Skeletal muscle cell (primary cell): ENCODE measurements around the gene SLC27A4.
A peak's percentile ranks its signal among the peaks of the same experiment; 100 is the strongest.

Source experiments
- DNase-seq: peaks from one replicate; pipeline ENCODE4 v3.0.0-alpha.2; 2010; ENCODE audit warnings: low read depth
- H3K4me3 ChIP-seq: 2 replicates; pipeline ENCODE4 v1.5.1; 2011; ENCODE audit warnings: low read depth, mild to moderate bottlenecking, control low read depth, low read length, moderate library complexity

The SLC27A4 gene

DNA sequence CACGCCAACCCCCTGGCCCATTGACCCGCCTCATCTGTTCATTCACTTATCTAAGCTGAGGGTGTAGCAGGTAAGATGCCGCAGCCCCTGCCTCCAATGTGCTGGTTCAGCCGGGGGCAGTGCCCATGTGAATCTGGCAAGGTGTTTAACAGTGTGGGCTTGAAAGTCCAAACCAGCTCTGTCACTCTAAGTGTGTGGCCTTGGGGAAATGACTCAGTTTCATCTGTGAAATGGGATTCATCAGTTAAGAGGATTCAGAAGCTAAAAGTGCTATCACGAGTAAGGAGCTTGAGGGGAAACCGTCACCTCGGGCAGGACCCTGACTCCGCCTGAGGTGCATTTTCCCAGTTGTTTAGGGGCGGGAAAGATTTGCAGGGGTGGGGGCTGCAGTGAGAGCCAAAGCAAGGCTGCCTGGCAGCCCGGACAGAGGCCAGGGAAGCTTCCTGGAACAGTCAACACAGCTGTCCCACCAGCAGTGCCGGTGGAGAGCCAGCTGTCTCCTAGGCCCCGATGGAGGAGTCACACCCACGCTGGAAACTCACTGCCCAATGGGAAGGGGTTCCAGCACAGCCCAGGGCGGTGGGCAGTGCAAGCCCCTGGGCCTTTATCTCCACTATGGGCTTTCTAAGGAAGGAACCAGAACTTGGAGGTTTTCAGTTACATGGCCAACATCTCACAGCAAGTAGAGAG lies 21.1 kb downstream of the SLC27A4 start:
- no peak for DNase-seq
- H3K4me3 ChIP-seq = peak overlapping the region; percentile 47

DNA sequence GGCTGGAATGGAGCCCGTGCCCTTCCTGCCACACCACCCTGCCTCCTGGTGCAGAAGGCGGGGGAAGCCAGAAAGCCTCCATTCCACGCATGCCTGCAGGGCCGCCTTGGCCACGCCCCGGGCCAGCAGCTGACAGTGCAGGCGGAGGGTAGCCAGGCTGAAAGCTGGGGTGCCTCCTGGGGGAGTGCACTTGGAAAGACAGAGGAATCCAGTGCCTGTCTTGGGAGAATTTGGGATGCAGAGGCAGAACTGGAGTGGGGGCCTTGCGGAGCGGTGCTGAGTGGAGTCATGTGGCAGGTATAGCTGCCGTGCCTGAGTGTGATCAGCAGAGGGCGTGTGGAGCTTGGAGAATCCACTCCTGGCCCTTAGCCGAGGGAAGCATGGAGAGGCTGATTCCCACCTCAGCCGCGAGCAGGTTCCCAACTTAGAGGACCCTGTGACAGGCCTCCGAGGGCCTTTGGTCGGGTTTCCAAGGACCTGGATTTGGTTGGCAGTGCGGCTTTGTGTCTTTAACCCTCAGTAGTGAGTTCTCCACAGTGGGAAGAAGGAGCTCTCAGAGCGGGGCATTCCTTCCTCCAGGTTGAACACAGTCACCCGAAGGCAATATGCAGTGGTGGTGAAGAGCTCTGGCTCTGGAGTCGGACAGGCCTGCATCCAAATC lies 21.8 kb downstream of the SLC27A4 start:
- peak; percentile 53 for DNase-seq
- H3K4me3 ChIP-seq = peak overlapping the region; percentile 47

- H3K4me3 ChIP-seq = no peak overlapping the region
- DNase-seq = no peak
Measured at GRCh38 chr9:128362774-128363173, 22.4 kb downstream of the SLC27A4 start.

DNA sequence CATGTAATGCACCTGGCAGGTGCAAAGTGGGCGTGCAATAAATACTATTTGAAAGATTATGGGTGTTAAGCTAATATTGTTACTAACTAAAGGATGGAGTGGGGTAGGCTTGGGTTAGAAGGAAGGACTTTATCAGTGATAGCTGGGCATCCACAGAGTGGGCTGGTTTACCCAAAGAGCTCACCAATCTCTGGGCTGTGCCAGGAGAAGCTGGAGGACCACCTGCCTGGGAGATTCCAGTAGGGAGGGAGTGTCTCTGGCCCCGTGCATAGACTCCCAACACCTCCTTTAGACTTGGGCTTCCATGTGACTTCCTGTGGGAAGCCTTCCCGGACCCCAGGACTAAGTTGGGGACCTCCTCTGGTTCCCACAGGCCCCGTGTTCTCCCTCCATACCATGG lies 25.2 kb downstream of the SLC27A4 start:
- no peak overlapping the region for H3K4me3 ChIP-seq

DNA sequence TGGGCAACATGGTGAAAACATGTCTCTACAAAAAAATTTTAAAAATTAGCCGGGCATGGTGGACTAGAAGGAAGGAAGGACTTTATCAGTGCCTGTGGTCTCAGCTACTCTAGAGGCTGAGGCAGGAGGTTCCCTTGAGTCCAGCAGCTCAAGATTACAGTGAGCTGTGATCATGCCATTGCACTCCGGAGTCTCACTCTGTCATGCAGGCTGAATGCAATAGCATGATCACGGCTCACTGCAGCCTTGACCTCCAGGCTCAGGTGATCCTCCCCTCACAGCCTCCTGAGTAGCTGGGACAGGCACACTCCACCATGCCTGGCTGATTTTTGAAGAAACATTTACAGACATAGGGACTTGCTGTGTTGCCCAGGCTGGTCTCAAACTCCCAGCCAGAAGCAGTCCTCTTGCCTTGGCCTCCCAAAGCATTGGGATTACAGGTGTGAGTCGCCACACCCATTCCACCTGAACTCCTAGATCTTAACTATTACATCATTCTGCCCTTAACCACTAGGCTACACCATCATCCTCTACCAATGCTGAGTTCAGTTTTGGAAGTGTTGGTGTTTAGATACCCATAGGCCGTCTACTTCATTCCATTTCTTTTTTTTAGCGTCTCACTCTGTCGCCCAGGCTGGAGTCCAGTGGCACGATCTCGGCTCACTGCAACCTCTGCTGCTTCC lies 28.8 kb downstream of the SLC27A4 start:
- DNase-seq = no peak
- no peak overlapping the region for H3K4me3 ChIP-seq

More for the DNA sequence above, 25.2 kb downstream of the SLC27A4 start:
- DNase-seq = no peak

DNA sequence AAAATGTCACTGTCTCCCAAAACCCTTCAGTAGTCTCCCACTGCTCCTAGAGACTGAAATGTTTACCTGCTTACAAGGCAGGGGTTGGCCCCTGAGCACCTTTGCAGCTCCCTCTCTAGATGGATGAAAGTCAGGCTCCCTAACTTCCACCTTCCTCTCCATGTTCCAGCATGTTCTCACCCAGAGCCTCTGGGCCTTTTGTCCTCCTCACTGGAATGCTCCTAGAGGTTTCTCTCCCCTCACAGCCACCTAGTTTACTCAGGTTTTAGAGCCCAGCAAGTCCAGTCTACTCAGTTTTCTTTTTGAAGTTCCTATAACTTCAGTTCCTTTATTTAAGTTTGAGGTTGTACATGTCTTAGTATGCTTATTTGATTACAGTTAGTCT lies 30.0 kb downstream of the SLC27A4 start:
- peak overlapping the region; percentile 97 for H3K4me3 ChIP-seq
- no peak for DNase-seq

DNA sequence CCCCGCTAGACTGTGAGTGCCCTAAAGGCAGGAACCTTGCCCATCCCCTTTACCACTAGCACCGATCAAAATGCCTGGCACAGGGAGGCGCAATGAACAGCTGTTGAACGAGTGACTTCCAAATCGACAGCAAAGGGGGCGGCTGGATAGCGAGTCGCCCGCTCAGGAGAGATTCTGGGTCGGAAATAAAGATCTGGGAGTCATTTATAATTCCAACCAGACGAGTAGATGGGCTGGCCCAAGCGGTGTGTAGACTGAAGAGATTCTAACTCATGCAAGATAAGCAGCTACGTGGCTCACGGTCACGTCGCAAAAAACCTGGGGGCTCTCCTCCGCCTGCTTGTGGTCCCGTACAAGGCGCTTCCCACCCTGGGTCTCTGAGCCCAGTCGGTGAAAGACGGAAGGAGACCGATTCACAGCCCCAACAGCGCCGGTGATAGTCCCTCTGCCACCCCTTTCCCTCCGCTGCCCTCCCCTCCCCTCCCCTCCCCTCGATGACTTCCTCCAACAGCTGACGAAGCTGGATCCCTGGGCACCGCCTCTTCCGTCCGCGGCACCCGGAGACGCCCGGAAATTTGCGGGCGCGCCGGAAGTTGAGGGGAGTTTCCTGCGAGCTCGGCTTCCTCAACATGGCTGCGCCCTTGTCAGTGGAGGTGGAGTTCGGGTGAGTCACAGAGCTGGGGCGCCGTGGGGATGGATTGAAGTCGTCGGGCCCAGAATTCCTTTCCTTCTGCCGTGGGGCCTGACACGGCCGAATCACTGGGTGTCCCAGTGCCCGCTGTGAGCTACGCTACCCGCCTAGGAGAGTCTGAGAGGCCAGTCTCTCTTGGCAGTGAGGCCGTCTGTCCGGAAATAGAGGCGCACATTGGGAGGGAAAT lies 30.7 kb downstream of the SLC27A4 start, which contains the start of gene URM1:
Gene URM1, plus strand, starts transcription at position 623 of the 878 bp plus-strand sequence. Its CDS starts 7 bp downstream, at position 630.
- peak within 1 kb of the TSS; percentile 97 for H3K4me3 ChIP-seq
- DNase-seq = peak; percentile 80

DNA sequence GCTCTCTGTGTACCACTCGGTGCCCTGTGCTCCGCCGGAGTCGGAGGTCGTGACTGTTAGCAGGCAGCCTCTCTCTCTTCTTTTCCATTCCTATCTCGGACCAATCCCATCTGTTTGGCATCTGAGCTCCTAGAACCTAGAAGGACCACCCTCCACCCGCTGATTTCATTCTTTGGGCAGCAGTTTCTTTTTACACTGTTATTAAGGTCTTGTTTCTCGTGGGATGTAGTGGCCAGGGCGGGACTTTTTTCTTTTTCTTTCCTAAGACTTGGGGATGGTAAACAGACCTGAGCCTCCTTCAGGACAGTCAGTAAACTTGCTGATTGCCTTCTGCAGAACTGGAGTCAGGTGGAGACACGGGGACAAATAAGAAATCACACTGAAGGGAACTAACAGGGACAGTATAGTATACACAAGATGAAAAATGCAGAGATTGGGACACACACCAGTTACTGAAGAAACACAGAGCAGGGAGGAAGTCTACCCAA lies 31.3 kb downstream of the SLC27A4 start:
- no peak for DNase-seq
- H3K4me3 ChIP-seq = peak overlapping the region; percentile 97

- peak overlapping the region; percentile 97 for H3K4me3 ChIP-seq
- DNase-seq = no peak
Measured at GRCh38 chr9:128372188-128372641, 31.9 kb downstream of the SLC27A4 start.

DNA sequence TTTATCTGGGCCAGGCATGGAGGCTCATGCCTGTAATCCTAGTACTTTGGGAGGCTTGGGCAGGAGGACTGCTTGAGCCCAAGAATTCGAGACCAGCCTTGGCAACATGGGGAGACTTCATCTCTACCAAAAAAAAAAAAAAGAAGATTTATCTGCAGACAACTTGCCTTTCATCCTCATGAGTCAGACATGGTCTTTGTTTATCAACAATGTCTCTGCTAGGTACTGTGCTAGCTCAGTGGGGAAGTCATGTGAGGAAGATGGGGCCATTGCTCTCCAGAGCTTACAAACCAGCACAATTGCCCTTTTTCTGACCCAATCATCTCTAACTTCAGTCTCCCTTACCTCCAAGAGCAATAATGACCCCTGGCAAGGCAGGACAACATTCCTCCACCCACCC lies 32.5 kb downstream of the SLC27A4 start:
- no peak for DNase-seq
- no peak overlapping the region for H3K4me3 ChIP-seq

DNA sequence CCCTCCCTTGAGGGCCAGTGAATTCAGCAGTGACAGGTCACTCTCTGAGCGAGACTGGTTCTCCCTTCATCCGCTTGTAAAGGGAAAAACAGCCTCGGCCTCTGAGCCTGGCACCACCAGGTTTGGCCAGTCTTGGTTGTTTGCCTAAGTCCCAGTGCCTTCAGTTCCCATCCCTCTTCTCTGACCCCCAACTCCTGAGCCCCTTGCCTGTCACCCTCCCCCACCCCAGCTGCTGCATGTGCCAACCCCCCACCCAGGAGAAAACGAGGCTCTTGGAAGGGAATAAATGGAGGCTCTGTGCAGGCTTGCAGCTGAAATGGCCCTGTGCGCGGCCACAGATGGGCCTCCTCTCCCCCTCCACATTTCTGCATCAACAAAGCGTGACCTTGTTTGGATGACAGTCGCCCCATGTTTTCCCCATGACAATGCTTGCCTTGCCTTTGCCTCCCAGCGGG lies 33.9 kb downstream of the SLC27A4 start:
- DNase-seq = no peak

DNA sequence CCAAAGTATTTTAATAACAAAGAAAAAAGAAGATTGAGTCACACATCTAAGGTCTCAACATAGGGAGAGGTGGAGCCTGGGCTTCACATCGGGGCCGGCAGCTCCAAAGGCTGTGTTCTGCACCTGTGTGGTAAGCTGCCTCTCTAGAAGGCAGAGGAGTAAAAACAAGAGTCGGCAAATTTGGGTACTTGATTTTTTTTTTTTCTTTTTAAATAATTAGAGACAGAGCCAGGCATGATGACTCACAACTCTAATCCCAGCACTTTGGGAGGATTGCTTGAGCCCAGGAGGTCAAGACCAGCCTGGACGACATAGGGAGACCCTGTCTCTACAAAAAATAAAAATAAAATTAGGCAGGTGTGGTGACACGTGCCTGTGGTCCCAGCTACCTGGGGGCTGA lies 35.5 kb downstream of the SLC27A4 start:
- no peak for DNase-seq
- H3K4me3 ChIP-seq = no peak overlapping the region

More for the DNA sequence above, 33.9 kb downstream of the SLC27A4 start:
- no peak overlapping the region for H3K4me3 ChIP-seq

- no peak for DNase-seq
- no peak overlapping the region for H3K4me3 ChIP-seq
Measured at GRCh38 chr9:128382261-128382660, 41.9 kb downstream of the SLC27A4 start.

DNA sequence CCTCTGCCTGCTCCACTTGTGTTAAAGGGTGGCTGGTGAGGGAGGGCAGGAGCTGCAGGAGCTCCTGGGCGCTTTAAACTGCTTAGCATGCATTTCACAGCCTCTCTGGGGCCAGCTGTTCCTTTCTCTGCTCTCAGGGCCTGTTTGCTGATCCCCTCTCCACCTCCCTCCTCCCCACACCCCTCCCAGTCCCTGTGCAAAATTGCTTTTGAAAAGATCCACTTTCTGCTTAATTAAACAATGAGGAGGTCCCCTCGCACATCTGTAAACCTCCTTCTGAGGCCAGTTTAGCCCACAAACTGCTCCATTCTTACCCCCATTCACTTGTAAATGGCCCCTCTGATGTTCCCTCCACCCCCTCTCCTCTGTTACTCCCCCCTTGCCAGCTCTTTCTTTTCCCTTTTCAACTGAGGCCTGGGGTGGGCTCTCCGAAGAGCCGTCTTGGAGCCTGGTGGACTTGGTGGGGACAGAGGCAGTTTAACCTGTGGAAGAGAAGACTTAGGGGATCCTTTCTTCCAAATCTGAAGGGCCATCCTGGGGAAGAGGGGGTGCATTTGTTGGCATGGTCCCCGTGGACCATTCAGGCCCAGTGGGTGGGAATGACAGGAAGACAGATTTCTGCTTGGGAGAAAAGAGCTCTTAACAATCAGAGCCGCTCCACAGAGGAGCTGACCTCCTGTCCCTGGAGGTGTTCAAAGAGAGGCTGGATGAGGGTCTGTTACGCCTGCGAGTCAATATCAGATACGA lies 42.9 kb downstream of the SLC27A4 start:
- no peak for DNase-seq
- no peak overlapping the region for H3K4me3 ChIP-seq

GRCh38 chr9:128383791-128384190 lies 43.5 kb downstream of the SLC27A4 start:
- no peak overlapping the region for H3K4me3 ChIP-seq
- DNase-seq = no peak

GRCh38 chr9:128384801-128385495 lies 44.6 kb downstream of the SLC27A4 start:
- no peak overlapping the region for H3K4me3 ChIP-seq
- DNase-seq = no peak

DNA sequence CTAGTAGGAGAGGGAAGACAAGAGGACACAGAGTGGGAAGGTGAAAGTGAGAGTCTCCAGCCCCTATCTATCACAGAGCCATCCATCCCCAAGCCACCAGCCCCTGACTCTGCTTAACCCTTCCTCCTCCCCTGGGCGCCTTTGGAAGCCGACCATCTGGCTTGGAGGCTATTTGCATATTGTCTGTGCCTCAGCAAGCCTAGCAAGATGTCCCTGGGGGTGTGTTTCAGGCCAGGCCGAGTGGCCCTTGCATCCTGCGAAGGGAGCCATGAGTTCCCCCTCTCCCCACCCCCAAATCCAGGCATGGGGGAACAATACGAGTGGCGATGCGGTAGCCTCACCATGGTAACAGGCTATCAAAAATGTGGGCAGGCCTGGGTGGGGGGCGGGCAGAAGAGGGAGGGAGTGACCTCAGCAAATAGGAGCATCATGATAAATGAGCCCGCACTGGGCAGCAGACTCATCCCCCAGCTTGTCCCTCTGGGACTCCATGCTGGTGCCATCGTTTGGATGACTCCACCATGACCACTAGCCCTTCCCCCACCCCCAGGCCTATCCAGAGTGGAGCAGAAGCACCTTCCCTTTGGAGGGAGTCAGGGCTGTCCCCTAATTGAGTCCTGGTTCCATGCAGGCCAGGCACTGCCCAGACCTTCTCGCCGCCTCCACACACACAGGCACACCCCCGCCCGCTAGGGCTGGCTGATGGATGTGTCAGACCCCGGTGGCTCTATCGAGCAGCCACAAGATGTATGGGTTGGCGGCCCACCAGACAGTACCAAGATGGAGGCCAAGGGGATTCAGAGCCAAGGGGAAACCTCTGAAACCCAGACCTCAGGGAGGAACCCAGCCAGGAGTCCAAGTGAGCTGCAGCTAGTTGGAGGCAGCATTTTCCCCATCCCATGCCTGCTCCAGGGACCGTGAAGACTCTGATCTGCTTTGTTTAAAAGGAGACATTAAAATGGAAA lies 45.5 kb downstream of the SLC27A4 start:
- no peak for DNase-seq
- no peak overlapping the region for H3K4me3 ChIP-seq
